ENCODE measurements around the gene BUB3. TPM values are rescaled to one million over a fixed set of nuclear protein-coding genes. Genes with fewer than 3 reads are reported as not detected.

The BUB3 gene
- total and polyA plus RNA-seq, 2 of the 8 experiments (the other 6 are each of a cell fraction or from before 2014, with no cell fraction given), result 183 to 207 TPM

DNA sequence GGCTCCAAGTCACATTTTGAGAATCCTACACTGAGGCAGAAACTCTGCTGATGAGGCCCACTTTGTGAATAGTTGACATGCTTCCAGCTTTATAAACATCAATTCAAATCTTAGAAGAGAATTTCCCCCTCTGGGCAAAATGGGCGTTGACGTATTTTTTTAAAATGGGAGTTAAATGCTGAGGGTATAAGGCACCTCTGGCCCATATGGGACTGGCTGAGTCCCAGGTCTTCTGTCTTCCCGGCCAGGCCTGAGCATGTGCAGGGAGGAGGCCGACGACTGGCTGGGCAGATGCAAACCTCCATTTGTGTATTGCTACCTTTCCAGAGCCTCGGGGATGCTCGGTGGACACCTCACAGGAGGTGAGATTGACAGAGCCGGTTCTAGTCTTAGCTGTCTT is 37.7 kb downstream of the BUB3 start (continued):
- TF ChIP-seq, protein P1, sequence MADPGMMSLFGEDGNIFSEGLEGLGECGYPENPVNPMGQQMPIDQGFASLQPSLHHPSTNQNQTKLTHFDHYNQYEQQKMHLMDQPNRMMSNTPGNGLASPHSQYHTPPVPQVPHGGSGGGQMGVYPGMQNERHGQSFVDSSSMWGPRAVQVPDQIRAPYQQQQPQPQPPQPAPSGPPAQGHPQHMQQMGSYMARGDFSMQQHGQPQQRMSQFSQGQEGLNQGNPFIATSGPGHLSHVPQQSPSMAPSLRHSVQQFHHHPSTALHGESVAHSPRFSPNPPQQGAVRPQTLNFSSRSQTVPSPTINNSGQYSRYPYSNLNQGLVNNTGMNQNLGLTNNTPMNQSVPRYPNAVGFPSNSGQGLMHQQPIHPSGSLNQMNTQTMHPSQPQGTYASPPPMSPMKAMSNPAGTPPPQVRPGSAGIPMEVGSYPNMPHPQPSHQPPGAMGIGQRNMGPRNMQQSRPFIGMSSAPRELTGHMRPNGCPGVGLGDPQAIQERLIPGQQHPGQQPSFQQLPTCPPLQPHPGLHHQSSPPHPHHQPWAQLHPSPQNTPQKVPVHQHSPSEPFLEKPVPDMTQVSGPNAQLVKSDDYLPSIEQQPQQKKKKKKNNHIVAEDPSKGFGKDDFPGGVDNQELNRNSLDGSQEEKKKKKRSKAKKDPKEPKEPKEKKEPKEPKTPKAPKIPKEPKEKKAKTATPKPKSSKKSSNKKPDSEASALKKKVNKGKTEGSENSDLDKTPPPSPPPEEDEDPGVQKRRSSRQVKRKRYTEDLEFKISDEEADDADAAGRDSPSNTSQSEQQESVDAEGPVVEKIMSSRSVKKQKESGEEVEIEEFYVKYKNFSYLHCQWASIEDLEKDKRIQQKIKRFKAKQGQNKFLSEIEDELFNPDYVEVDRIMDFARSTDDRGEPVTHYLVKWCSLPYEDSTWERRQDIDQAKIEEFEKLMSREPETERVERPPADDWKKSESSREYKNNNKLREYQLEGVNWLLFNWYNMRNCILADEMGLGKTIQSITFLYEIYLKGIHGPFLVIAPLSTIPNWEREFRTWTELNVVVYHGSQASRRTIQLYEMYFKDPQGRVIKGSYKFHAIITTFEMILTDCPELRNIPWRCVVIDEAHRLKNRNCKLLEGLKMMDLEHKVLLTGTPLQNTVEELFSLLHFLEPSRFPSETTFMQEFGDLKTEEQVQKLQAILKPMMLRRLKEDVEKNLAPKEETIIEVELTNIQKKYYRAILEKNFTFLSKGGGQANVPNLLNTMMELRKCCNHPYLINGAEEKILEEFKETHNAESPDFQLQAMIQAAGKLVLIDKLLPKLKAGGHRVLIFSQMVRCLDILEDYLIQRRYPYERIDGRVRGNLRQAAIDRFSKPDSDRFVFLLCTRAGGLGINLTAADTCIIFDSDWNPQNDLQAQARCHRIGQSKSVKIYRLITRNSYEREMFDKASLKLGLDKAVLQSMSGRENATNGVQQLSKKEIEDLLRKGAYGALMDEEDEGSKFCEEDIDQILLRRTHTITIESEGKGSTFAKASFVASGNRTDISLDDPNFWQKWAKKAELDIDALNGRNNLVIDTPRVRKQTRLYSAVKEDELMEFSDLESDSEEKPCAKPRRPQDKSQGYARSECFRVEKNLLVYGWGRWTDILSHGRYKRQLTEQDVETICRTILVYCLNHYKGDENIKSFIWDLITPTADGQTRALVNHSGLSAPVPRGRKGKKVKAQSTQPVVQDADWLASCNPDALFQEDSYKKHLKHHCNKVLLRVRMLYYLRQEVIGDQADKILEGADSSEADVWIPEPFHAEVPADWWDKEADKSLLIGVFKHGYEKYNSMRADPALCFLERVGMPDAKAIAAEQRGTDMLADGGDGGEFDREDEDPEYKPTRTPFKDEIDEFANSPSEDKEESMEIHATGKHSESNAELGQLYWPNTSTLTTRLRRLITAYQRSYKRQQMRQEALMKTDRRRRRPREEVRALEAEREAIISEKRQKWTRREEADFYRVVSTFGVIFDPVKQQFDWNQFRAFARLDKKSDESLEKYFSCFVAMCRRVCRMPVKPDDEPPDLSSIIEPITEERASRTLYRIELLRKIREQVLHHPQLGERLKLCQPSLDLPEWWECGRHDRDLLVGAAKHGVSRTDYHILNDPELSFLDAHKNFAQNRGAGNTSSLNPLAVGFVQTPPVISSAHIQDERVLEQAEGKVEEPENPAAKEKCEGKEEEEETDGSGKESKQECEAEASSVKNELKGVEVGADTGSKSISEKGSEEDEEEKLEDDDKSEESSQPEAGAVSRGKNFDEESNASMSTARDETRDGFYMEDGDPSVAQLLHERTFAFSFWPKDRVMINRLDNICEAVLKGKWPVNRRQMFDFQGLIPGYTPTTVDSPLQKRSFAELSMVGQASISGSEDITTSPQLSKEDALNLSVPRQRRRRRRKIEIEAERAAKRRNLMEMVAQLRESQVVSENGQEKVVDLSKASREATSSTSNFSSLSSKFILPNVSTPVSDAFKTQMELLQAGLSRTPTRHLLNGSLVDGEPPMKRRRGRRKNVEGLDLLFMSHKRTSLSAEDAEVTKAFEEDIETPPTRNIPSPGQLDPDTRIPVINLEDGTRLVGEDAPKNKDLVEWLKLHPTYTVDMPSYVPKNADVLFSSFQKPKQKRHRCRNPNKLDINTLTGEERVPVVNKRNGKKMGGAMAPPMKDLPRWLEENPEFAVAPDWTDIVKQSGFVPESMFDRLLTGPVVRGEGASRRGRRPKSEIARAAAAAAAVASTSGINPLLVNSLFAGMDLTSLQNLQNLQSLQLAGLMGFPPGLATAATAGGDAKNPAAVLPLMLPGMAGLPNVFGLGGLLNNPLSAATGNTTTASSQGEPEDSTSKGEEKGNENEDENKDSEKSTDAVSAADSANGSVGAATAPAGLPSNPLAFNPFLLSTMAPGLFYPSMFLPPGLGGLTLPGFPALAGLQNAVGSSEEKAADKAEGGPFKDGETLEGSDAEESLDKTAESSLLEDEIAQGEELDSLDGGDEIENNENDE (IDR thresholded peaks at IDR 0.05; ENCODE audit: insufficient replicate concordance, low read length), result no peak
- no peak for TF ChIP-seq EZH2 (IDR thresholded peaks at IDR 0.05; ENCODE audit: low read depth, low read length, severe bottlenecking)
- TF ChIP-seq SIN3A (conservative IDR thresholded peaks at IDR 0.05 in 1 of 2, IDR thresholded peaks at IDR 0.05 in 1 of 2; ENCODE audit: low read depth in 1 of 2, low read length in 2 of 2), result no peak
- no peak for TF ChIP-seq SP4 (IDR thresholded peaks at IDR 0.05; ENCODE audit: low read length)
- TF ChIP-seq KDM4A (IDR thresholded peaks at IDR 0.05; ENCODE audit: low read depth, low read length, severe bottlenecking), result no peak

All from H1 (cell line).